Measurements from ENCODE around the gene ELOVL1. TPM values are rescaled to one million over a fixed set of nuclear protein-coding genes. Genes with fewer than 3 reads are reported as not detected.

The ELOVL1 gene
- total RNA-seq: 14.2 TPM

DNA sequence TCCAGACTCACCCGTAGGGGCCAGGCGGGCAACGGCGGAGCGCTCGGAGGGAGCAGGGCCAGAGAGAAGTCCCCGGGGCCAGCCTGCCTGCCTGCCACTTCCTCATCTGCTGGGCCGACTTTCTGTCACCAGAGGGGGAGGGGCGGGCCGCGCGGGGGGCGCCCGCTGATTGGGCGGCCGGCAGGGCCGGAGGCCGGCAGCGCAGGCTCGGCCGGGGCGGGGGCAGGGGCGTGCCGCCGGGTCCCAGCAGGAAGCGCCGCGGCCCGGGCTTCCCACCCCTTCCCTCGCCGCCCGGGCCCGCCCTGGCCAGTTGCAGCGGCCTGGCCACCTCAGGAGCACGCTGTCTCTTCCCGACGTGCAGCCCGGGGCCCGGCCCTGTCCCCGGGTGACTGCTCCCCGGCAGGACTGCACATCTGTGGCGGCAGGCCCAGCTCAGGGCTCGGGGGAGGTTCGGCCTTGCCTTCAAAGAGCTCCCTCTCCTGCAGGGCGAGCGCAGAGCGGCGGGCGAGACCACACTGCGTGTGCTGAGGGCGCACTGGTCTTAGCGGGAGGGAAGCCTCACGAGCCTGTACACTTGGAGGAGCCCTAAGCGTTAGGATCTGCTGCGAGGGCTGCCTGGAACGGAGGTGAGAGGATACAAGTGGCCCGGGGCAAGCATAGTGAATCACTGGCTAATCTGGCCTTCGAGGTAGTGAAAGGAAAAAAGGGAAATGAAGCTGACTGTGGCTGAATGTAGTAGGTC lies at the start of gene ELOVL1:
Gene ELOVL1 (minus strand): TSS at position 108 of the 742 bp plus-strand sequence. CDS start 2,402 bp downstream, outside the sequence.

DNA sequence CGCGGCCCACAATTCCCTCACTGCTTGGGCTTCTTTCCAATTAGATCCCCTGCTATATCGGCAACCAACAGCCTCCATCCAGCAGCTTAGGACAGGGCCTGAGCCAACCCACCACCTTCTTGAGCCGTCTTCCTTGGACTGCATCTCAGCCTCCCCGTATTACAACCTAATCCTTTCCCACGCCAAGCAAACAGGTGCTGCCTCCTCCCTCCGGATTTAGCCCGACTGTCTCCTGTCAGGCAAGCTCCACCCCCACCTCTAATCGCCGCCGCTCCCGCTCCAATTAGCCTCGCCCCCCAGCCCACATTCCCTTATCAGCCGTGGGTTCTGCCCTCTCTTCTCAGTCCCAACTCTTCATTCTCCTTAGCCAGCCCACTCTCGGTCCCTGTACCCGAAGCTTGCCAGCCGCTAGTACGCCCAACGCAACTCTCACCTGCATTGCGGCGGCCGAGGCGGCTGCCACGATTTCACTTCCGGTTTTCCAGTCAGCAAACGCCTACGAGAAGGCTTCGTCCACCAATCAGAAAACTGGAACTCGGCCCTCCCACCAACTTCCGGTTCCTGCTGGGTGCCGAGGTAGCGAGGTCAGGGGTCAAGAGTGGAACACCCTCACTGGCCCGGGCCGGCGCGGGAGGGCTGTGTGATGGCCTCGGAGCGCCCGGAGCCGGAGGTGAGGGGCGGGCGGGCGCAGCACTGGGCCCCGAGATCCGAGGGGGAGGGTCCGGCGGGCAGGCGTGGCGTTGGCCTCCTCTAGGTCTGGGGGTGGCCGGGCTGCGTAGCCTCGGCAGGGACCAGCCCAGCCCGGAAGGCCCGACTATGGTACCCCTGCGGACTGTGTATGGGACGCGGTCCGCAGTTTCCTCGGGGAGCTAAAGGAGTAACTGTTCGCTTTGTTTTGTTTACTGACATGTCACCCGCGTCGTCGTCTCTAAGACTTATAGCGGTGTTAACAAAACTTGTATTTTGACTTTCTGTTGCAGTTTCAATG lies 21.8 kb upstream of the ELOVL1 start, which contains the start of the genes MED8 and SZT2:
Gene MED8 (minus strand): TSS at position 475 of the 988 bp plus-strand sequence. CDS start 36 bp downstream, at position 439.
Gene SZT2 (plus strand): TSS at position 574 of the 988 bp plus-strand sequence. CDS start 70 bp downstream, at position 644.

DNA sequence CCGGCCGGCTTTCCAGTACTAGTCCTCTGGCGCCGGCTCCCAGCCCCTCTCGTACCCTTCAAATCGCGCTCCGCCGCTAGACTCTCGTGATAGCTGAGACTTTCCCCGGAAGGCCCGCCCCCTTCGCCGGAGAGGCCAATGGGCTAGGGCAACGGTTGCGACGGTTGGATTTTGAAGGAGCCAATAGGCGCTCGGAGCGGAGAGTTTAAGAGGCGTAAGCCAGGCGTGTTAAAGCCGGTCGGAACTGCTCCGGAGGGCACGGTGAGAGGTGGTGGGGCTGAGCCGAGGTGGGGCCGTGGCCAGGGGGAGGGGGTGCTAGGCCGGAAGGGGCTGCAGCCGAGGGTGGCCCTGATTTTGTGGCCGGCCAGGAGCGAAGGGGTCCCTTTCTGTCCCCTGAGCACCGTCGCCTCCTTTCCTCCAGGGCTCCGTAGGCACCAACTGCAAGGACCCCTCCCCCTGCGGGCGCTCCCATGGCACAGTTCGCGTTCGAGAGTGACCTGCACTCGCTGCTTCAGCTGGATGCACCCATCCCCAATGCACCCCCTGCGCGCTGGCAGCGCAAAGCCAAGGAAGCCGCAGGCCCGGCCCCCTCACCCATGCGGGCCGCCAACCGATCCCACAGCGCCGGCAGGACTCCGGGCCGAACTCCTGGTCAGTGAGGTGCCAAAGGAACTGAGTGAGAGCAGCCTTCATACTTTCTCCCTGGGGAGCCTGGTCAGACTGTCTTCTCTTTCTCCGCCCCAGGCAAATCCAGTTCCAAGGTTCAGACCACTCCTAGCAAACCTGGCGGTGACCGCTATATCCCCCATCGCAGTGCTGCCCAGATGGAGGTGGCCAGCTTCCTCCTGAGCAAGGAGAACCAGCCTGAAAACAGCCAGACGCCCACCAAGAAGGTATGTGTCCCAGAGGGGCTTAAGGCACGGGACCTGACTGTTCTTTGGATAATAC lies 8.8 kb downstream of the ELOVL1 start, which contains the start of gene CDC20:
Gene CDC20 (plus strand): TSS at position 236 of the 948 bp plus-strand sequence. CDS start 235 bp downstream, at position 471.

DNA sequence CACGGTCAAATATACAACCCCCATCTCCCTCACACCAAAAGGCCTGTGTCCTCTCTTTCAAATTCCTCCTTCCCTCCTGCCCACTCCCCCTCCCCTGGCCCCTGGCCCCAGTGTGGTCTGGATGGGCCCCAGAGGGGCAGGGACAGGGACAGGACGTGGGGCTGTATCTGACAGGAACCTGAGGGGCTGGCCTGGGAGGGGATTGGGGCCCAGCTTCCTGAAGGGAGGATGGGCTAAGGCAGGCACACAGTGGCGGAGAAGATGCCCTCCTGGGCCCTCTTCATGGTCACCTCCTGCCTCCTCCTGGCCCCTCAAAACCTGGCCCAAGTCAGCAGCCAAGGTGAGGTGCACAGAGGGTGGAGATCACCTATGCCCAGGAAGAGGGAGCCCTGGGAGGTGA lies 30.2 kb downstream of the ELOVL1 start, which contains the start of gene MPL:
Gene MPL (plus strand): TSS at position 231 of the 400 bp plus-strand sequence. CDS start 31 bp downstream, at position 262.

Other genes starting within 250 kb of the ELOVL1 start
- 38.5 TPM for gene EBNA1BP2, start 195.7 kb downstream of the ELOVL1 start, total RNA-seq
- gene CFAP57, start 195.7 kb downstream of the ELOVL1 start, total RNA-seq: 1.2 TPM
- 1.6 TPM for gene TMEM125, start 98.0 kb downstream of the ELOVL1 start, total RNA-seq
- 0.44 TPM for gene C1orf210, start 82.4 kb downstream of the ELOVL1 start, total RNA-seq
- 33.0 TPM for gene TIE1, start 67.0 kb downstream of the ELOVL1 start, total RNA-seq
- 0.93 TPM for gene MPL, start 30.2 kb downstream of the ELOVL1 start, total RNA-seq
- 9.0 TPM for gene CDC20, start 9.0 kb downstream of the ELOVL1 start, total RNA-seq
- gene MED8, start 21.8 kb upstream of the ELOVL1 start, total RNA-seq: 51.3 TPM
- 52.4 TPM for gene SZT2, start 21.9 kb upstream of the ELOVL1 start, total RNA-seq
- 44.4 TPM for gene HYI, start 85.9 kb upstream of the ELOVL1 start, total RNA-seq
- 169 TPM for gene PTPRF, start 162.9 kb upstream of the ELOVL1 start, total RNA-seq

All from camera-type eye (tissue), 1 donor.